Neural cell (in vitro differentiated cells): Measurements from ENCODE around the gene ISL1.

Experiments used
- CTCF ChIP-seq: fragments of 450-650 bp; IDR thresholded peaks from 2 replicates; pipeline ENCODE4 v1.5.1; 2014; ENCODE audit warnings: antibody characterized with exemption, mild to moderate bottlenecking, moderate library complexity; ENCODE audit not compliant: poor library complexity, severe bottlenecking
- EZH2 ChIP-seq: fragments of 200-600, 300-800 bp; shearing (Covaris generic), sonication (generic); IDR thresholded peaks from 2 replicates; pipeline ENCODE4 v1.6.1; 2014; ENCODE audit warnings: antibody characterized with exemption, low read length, borderline replicate concordance, mild to moderate bottlenecking; ENCODE audit not compliant: insufficient read depth, poor library complexity, severe bottlenecking
- POLR2AphosphoS5 ChIP-seq: IDR thresholded peaks from 2 replicates; pipeline ENCODE4 v1.6.1; 2012

GRCh38 chr5:51378061-51378409 is 5.2 kb upstream of the ISL1 start:
- TF ChIP-seq CTCF, result no peak
- no peak for TF ChIP-seq POLR2AphosphoS5
- no peak for TF ChIP-seq EZH2
